Measurements from ENCODE around the gene NSMCE4A.

The NSMCE4A gene

GRCh38 chr10:121956111-121957061 is 18.6 kb downstream of the NSMCE4A start:
- ChIA-PET POLR2A (no interaction called here), CTCF (no interaction called here)
- H3K4me1 ChIP-seq (ENCODE audit: control extremely low read depth in 1 of 4, control insufficient read depth in 4 of 4, insufficient read depth in 4 of 4, low read length in 3 of 4): no peaks in the 10 kb centered on the region
- no peak for DNase-seq
- no peaks in the 10 kb centered on the region for H3K9me3 ChIP-seq (ENCODE audit: control extremely low read depth in 1 of 5, control insufficient read depth in 4 of 5, insufficient read depth in 2 of 5, low read depth in 1 of 5, low read length in 4 of 5)
- H3K27me3 ChIP-seq (replicated peaks in 2 of 5; ENCODE audit: control insufficient read depth in 4 of 5, insufficient read depth in 5 of 5, low read length in 4 of 5): no peaks in the 10 kb centered on the region
- H3K27ac ChIP-seq (ENCODE audit: insufficient read depth in 1 of 2, low read depth in 1 of 2, low read length in 2 of 2, poor library complexity in 1 of 2, severe bottlenecking in 2 of 2): no peak overlapping the region
- WGBS (ENCODE audit: insufficient coverage): 94% methylated on average over 3 of the region's 7 CpGs
- no peak overlapping the region for H3K4me3 ChIP-seq (ENCODE audit: control insufficient read depth in 1 of 7, extremely low read depth in 1 of 7, insufficient read depth in 4 of 7, low read depth in 2 of 7, low read length in 6 of 7)
- H3K36me3 ChIP-seq (ENCODE audit: control insufficient read depth in 4 of 4, insufficient read depth in 4 of 4, low read length in 3 of 4): peaks cover 12 to 41% (median 16%) of the 10 kb centered on the region in 4 experiments

GRCh38 chr10:121952226-121952625 is 22.8 kb downstream of the NSMCE4A start:
- no peak for DNase-seq
- CTCF ChIA-PET: no interaction called here
- peaks cover 2 to 21% (median 4%) of the 10 kb centered on the region in 4 experiments for H3K36me3 ChIP-seq (ENCODE audit: control insufficient read depth in 4 of 4, insufficient read depth in 4 of 4, low read length in 3 of 4)
- H3K9me3 ChIP-seq (ENCODE audit: control extremely low read depth in 1 of 5, control insufficient read depth in 4 of 5, insufficient read depth in 2 of 5, low read depth in 1 of 5, low read length in 4 of 5): no peaks in the 10 kb centered on the region
- H3K27ac ChIP-seq (ENCODE audit: insufficient read depth in 1 of 2, low read depth in 1 of 2, low read length in 2 of 2, poor library complexity in 1 of 2, severe bottlenecking in 2 of 2): no peak overlapping the region
- 93% methylated on average over 4 of the region's 5 CpGs for WGBS (ENCODE audit: insufficient coverage)
- H3K4me1 ChIP-seq (ENCODE audit: control extremely low read depth in 1 of 4, control insufficient read depth in 4 of 4, insufficient read depth in 4 of 4, low read length in 3 of 4): no peaks in the 10 kb centered on the region
- POLR2A ChIA-PET: no interaction called here
- H3K4me3 ChIP-seq (ENCODE audit: control insufficient read depth in 1 of 7, extremely low read depth in 1 of 7, insufficient read depth in 4 of 7, low read depth in 2 of 7, low read length in 6 of 7): no peak overlapping the region
- no peaks in the 10 kb centered on the region for H3K27me3 ChIP-seq (replicated peaks in 2 of 5; ENCODE audit: control insufficient read depth in 4 of 5, insufficient read depth in 5 of 5, low read length in 4 of 5)

- DNase-seq: no peak
- H3K4me3 ChIP-seq (ENCODE audit: control insufficient read depth in 1 of 7, extremely low read depth in 1 of 7, insufficient read depth in 4 of 7, low read depth in 2 of 7, low read length in 6 of 7): no peak overlapping the region
- POLR2A ChIA-PET: no interaction called here
- no peaks in the 10 kb centered on the region for H3K9me3 ChIP-seq (ENCODE audit: control extremely low read depth in 1 of 5, control insufficient read depth in 4 of 5, insufficient read depth in 2 of 5, low read depth in 1 of 5, low read length in 4 of 5)
- CTCF ChIA-PET: no interaction called here
- no peaks in the 10 kb centered on the region for H3K4me1 ChIP-seq (ENCODE audit: control extremely low read depth in 1 of 4, control insufficient read depth in 4 of 4, insufficient read depth in 4 of 4, low read length in 3 of 4)
- peaks cover 0 to 3% (median 0%) of the 10 kb centered on the region in 4 experiments for H3K36me3 ChIP-seq (ENCODE audit: control insufficient read depth in 4 of 4, insufficient read depth in 4 of 4, low read length in 3 of 4)
- 86% methylated on average over 1 of the region's 3 CpGs for WGBS (ENCODE audit: insufficient coverage)
- no peaks in the 10 kb centered on the region for H3K27me3 ChIP-seq (replicated peaks in 2 of 5; ENCODE audit: control insufficient read depth in 4 of 5, insufficient read depth in 5 of 5, low read length in 4 of 5)
- H3K27ac ChIP-seq (ENCODE audit: insufficient read depth in 1 of 2, low read depth in 1 of 2, low read length in 2 of 2, poor library complexity in 1 of 2, severe bottlenecking in 2 of 2): no peak overlapping the region
Observed at GRCh38 chr10:121949451-121949850, 25.6 kb downstream of the NSMCE4A start.

GRCh38 chr10:121949049-121949448 is 26.0 kb downstream of the NSMCE4A start:
- H3K36me3 ChIP-seq (ENCODE audit: control insufficient read depth in 4 of 4, insufficient read depth in 4 of 4, low read length in 3 of 4): no peaks in the 10 kb centered on the region
- WGBS (ENCODE audit: insufficient coverage): 100% methylated on average over 2 of the region's 2 CpGs
- no peak overlapping the region for H3K4me3 ChIP-seq (ENCODE audit: control insufficient read depth in 1 of 7, extremely low read depth in 1 of 7, insufficient read depth in 4 of 7, low read depth in 2 of 7, low read length in 6 of 7)
- H3K27ac ChIP-seq (ENCODE audit: insufficient read depth in 1 of 2, low read depth in 1 of 2, low read length in 2 of 2, poor library complexity in 1 of 2, severe bottlenecking in 2 of 2): no peak overlapping the region
- ChIA-PET CTCF (no interaction called here), POLR2A (no interaction called here)
- DNase-seq: no peak
- no peaks in the 10 kb centered on the region for H3K4me1 ChIP-seq (ENCODE audit: control extremely low read depth in 1 of 4, control insufficient read depth in 4 of 4, insufficient read depth in 4 of 4, low read length in 3 of 4)
- H3K27me3 ChIP-seq (replicated peaks in 2 of 5; ENCODE audit: control insufficient read depth in 4 of 5, insufficient read depth in 5 of 5, low read length in 4 of 5): no peaks in the 10 kb centered on the region
- no peaks in the 10 kb centered on the region for H3K9me3 ChIP-seq (ENCODE audit: control extremely low read depth in 1 of 5, control insufficient read depth in 4 of 5, insufficient read depth in 2 of 5, low read depth in 1 of 5, low read length in 4 of 5)

- 97% methylated on average over 5 of the region's 7 CpGs for WGBS (ENCODE audit: insufficient coverage)
- no peaks in the 10 kb centered on the region for H3K27me3 ChIP-seq (replicated peaks in 2 of 5; ENCODE audit: control insufficient read depth in 4 of 5, insufficient read depth in 5 of 5, low read length in 4 of 5)
- no peak overlapping the region for H3K27ac ChIP-seq (ENCODE audit: insufficient read depth in 1 of 2, low read depth in 1 of 2, low read length in 2 of 2, poor library complexity in 1 of 2, severe bottlenecking in 2 of 2)
- ChIA-PET CTCF (interaction anchor here (0.9 kb wide), 1 partner anchor 12 kb away, joined by 3 read pairs; no protein-coding TSS in a partner anchor), POLR2A (no interaction called here)
- H3K36me3 ChIP-seq (ENCODE audit: control insufficient read depth in 4 of 4, insufficient read depth in 4 of 4, low read length in 3 of 4): no peaks in the 10 kb centered on the region
- no peak for DNase-seq
- H3K9me3 ChIP-seq (ENCODE audit: control extremely low read depth in 1 of 5, control insufficient read depth in 4 of 5, insufficient read depth in 2 of 5, low read depth in 1 of 5, low read length in 4 of 5): no peaks in the 10 kb centered on the region
- H3K4me1 ChIP-seq (ENCODE audit: control extremely low read depth in 1 of 4, control insufficient read depth in 4 of 4, insufficient read depth in 4 of 4, low read length in 3 of 4): peaks cover 0 to 4% (median 2%) of the 10 kb centered on the region in 4 experiments
- H3K4me3 ChIP-seq (ENCODE audit: control insufficient read depth in 1 of 7, extremely low read depth in 1 of 7, insufficient read depth in 4 of 7, low read depth in 2 of 7, low read length in 6 of 7): no peak overlapping the region
Observed at GRCh38 chr10:121947343-121948330, 27.4 kb downstream of the NSMCE4A start.

GRCh38 chr10:121942749-121943416 is 32.1 kb downstream of the NSMCE4A start:
- H3K36me3 ChIP-seq (ENCODE audit: control insufficient read depth in 4 of 4, insufficient read depth in 4 of 4, low read length in 3 of 4): no peaks in the 10 kb centered on the region
- no peak overlapping the region for H3K27ac ChIP-seq (ENCODE audit: insufficient read depth in 1 of 2, low read depth in 1 of 2, low read length in 2 of 2, poor library complexity in 1 of 2, severe bottlenecking in 2 of 2)
- H3K9me3 ChIP-seq (ENCODE audit: control extremely low read depth in 1 of 5, control insufficient read depth in 4 of 5, insufficient read depth in 2 of 5, low read depth in 1 of 5, low read length in 4 of 5): no peaks in the 10 kb centered on the region
- peak in 2 of 3 donors; percentile 33 to 35 for DNase-seq
- WGBS (ENCODE audit: insufficient coverage): 100% methylated on average over 1 of the region's 2 CpGs
- peaks cover 0 to 4% (median 2%) of the 10 kb centered on the region in 4 experiments for H3K4me1 ChIP-seq (ENCODE audit: control extremely low read depth in 1 of 4, control insufficient read depth in 4 of 4, insufficient read depth in 4 of 4, low read length in 3 of 4)
- CTCF ChIA-PET: no interaction called here
- POLR2A ChIA-PET: no interaction called here
- no peaks in the 10 kb centered on the region for H3K27me3 ChIP-seq (replicated peaks in 2 of 5; ENCODE audit: control insufficient read depth in 4 of 5, insufficient read depth in 5 of 5, low read length in 4 of 5)
- no peak overlapping the region for H3K4me3 ChIP-seq (ENCODE audit: control insufficient read depth in 1 of 7, extremely low read depth in 1 of 7, insufficient read depth in 4 of 7, low read depth in 2 of 7, low read length in 6 of 7)

All from common myeloid progenitor, CD34-positive (primary cell).